HepG2 (cell line): Measurements from ENCODE around the gene TPSD1. TPM values are rescaled to one million over a fixed set of nuclear protein-coding genes. Genes with fewer than 3 reads are reported as not detected.

Source experiments
- ARID2 ChIP-seq: sonication (generic); formaldehyde crosslinking; IDR thresholded peaks from 2 replicates; pipeline ENCODE4 v1.8.1; 2022; ENCODE audit warnings: mild to moderate bottlenecking, missing genetic modification reagents, borderline replicate concordance
- FOXA1 ChIP-seq, 2 experiments: fragments of 450-650 bp in 1 of 2; sonication (generic) in 1 of 2; formaldehyde crosslinking in 1 of 2; IDR thresholded peaks; 2 replicates each; pipeline versions ENCODE4 v1.4.0 to v1.6.1; 2016 to 2020; ENCODE audit warnings: missing genetic modification reagents in 1 of 2
- KDM2A ChIP-seq: sonication (generic); formaldehyde crosslinking; IDR thresholded peaks from 2 replicates; pipeline ENCODE4 v1.4.0; 2020; ENCODE audit warnings: low read depth, missing genetic modification reagents, borderline replicate concordance
- KDM3A ChIP-seq: IDR thresholded peaks from 2 replicates; pipeline ENCODE4 v1.6.1; 2018; ENCODE audit warnings: low read depth, missing compliant biosample characterization
- KMT2A ChIP-seq: sonication (generic); formaldehyde crosslinking; IDR thresholded peaks from 2 replicates; pipeline ENCODE4 v1.4.0; 2020; ENCODE audit warnings: missing genetic modification reagents
- NFYB ChIP-seq: sonication (generic); formaldehyde crosslinking; IDR thresholded peaks from 2 replicates; pipeline ENCODE4 v1.4.0; 2020; ENCODE audit warnings: missing genetic modification reagents
- NR2C2 ChIP-seq: sonication (generic); formaldehyde crosslinking; IDR thresholded peaks from 2 replicates; pipeline ENCODE4 v1.4.0; 2020; ENCODE audit warnings: missing genetic modification reagents, mild to moderate bottlenecking, moderate library complexity, borderline replicate concordance
- SOX13 ChIP-seq, 3 experiments: fragments of 450-650 bp in 1 of 3; sonication (generic) in 1 of 3; formaldehyde crosslinking in 1 of 3; IDR thresholded peaks in 2 of 3; conservative IDR thresholded peaks in 1 of 3; 2 replicates each; pipeline versions ENCODE4 v1.5.0 to v1.6.1; 2016 to 2020; ENCODE audit warnings: antibody characterized with exemption in 1 of 3, mild to moderate bottlenecking in 1 of 3, missing compliant biosample characterization in 1 of 3, missing genetic modification reagents in 1 of 3, moderate library complexity in 1 of 3
- SP140L ChIP-seq: sonication (generic); formaldehyde crosslinking; IDR thresholded peaks from 2 replicates; pipeline ENCODE4 v1.4.0; 2020; ENCODE audit warnings: missing genetic modification reagents, borderline replicate concordance
- ZNF382 ChIP-seq: sonication (generic); formaldehyde crosslinking; IDR thresholded peaks from 2 replicates; pipeline ENCODE4 v1.5.0; 2020; ENCODE audit warnings: missing genetic modification reagents, mild to moderate bottlenecking, borderline replicate concordance
- ZNF484 ChIP-seq: sonication (generic); formaldehyde crosslinking; IDR thresholded peaks from 2 replicates; pipeline ENCODE4 v1.5.1; 2020; ENCODE audit warnings: mild to moderate bottlenecking, low read depth, missing genetic modification reagents, borderline replicate concordance
- ZNF543 ChIP-seq: sonication (generic); formaldehyde crosslinking; IDR thresholded peaks from 2 replicates; pipeline ENCODE4 v1.4.0; 2020; ENCODE audit warnings: mild to moderate bottlenecking, missing genetic modification reagents
- ZNF607 ChIP-seq: sonication (generic); formaldehyde crosslinking; IDR thresholded peaks from 2 replicates; pipeline ENCODE4 v1.5.1; 2020; ENCODE audit warnings: missing genetic modification reagents, mild to moderate bottlenecking, borderline replicate concordance
- ZNF790 ChIP-seq: sonication (generic); formaldehyde crosslinking; IDR thresholded peaks from 2 replicates; pipeline ENCODE4 v1.8.0; 2022; ENCODE audit warnings: missing genetic modification reagents, mild to moderate bottlenecking, borderline replicate concordance
- polyA plus RNA-seq, 8 experiments: library from polyadenylated mRNA; depleted of rRNA in 3 of 8; stranded (reverse) in 7 of 8; unstranded in 1 of 8; fragments of >200 nt; fragmentation: Illumina TruSeq in 4 of 8; extraction: Trizol in 4 of 8; gene quantifications; 2 replicates each; pipeline versions ENCODE4 v1.2.1 to v1.2.3, GENCODE V29; 2011 to 2016; ENCODE audit warnings: low read depth in 4 of 8, missing spikeins in 1 of 8, mixed read lengths in 1 of 8; ENCODE audit not compliant: insufficient read depth in 1 of 8
- total RNA-seq, 5 experiments: library from RNA; depleted of rRNA; stranded (reverse); fragments of >200 nt; fragmentation: Illumina TruSeq; extraction: Trizol; gene quantifications; 2 replicates each; pipeline ENCODE4 v1.2.3, GENCODE V29; 2016; ENCODE audit warnings: low read depth in 1 of 5
- TF ChIP-seq, protein P1 (sequence below), 2 experiments: sonication (generic) in 1 of 2; formaldehyde crosslinking in 1 of 2; IDR thresholded peaks; 2 replicates each; pipeline versions ENCODE4 v1.6.1 to v1.9.0; 2014 to 2022; ENCODE audit warnings: antibody characterized with exemption in 1 of 2, borderline replicate concordance in 1 of 2, inconsistent platforms in 1 of 2, low read depth in 1 of 2, missing genetic modification reagents in 1 of 2
- TF ChIP-seq, protein P2 (sequence below): sonication (generic); formaldehyde crosslinking; IDR thresholded peaks from 2 replicates; pipeline ENCODE4 v1.4.0; 2020; ENCODE audit warnings: missing genetic modification reagents, low read depth, mild to moderate bottlenecking, borderline replicate concordance
- TF ChIP-seq, protein P3 (sequence below): IDR thresholded peaks from 2 replicates; pipeline ENCODE4 v1.6.1; 2016; ENCODE audit warnings: missing genetic modification reagents, missing compliant biosample characterization

Gene TPSD1
- total and polyA plus RNA-seq, 2 of the 13 experiments (the other 11 are each of a cell fraction or from before 2014, with no cell fraction given), result not detected

DNA sequence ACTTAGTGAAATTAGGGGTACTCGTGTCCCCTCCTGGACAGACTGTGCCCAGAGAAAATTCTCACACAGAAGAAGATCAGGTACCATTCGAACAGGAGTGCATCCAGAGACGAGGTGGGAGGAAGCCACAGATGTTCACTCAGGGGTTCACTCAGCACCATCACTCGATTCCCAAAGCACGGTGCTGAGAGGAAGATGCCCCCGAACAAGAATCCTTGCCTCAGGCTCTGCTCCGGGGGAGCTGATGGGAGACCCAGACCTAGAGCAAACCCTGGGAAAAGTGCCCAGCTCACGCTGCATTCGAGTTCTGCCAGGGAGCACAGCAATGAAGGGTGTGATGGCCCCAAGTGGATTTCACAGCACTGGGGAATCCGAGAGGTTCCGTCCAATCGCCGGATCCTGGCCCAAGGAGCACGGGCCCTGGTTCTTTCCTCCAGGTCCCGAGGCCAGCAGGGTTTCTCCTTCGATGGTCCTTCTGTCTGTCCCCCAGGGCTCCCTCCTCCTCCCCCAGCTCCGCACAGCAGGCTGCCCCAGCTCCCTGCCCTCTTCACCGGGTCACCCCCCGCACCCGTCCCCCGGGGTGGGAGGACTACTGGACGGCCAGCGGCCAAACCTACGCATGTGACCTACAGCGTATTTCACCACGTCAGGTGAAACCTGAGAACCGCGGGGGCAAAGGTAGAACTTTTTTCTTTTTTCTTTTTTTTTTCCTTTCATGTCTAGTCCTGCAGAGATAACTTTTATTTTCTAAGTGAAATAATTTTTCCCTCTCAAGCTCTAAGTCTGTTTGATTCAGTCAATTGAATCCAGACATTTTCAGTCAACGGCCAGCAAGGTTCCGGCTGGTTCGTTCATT is 43.4 kb downstream of the TPSD1 start (continued):
- TF ChIP-seq, protein P1, sequence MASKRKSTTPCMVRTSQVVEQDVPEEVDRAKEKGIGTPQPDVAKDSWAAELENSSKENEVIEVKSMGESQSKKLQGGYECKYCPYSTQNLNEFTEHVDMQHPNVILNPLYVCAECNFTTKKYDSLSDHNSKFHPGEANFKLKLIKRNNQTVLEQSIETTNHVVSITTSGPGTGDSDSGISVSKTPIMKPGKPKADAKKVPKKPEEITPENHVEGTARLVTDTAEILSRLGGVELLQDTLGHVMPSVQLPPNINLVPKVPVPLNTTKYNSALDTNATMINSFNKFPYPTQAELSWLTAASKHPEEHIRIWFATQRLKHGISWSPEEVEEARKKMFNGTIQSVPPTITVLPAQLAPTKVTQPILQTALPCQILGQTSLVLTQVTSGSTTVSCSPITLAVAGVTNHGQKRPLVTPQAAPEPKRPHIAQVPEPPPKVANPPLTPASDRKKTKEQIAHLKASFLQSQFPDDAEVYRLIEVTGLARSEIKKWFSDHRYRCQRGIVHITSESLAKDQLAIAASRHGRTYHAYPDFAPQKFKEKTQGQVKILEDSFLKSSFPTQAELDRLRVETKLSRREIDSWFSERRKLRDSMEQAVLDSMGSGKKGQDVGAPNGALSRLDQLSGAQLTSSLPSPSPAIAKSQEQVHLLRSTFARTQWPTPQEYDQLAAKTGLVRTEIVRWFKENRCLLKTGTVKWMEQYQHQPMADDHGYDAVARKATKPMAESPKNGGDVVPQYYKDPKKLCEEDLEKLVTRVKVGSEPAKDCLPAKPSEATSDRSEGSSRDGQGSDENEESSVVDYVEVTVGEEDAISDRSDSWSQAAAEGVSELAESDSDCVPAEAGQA (IDR thresholded peaks at IDR 0.05; ENCODE audit: low read depth), result no peak
- TF ChIP-seq, protein P1 (CRISPR knock-in tag; IDR thresholded peaks at IDR 0.05; ENCODE audit: borderline replicate concordance), result no peak
- no peak for TF ChIP-seq ZNF543 (CRISPR knock-in tag)
- no peak for TF ChIP-seq FOXA1 (IDR thresholded peaks at IDR 0.05)
- no peak for TF ChIP-seq FOXA1 (CRISPR knock-in tag; IDR thresholded peaks at IDR 0.05)
- TF ChIP-seq NR2C2 (CRISPR knock-in tag), result peak; percentile 71
- 0 out of 2 replicates have a peak, but pooled peaks have one; percentile 16 for TF ChIP-seq NFYB (CRISPR knock-in tag)
- no peak for TF ChIP-seq ZNF607 (CRISPR knock-in tag)
- peak; percentile 22; the same call in 1 of the 2 replicates for TF ChIP-seq KDM2A (CRISPR knock-in tag)
- TF ChIP-seq ZNF790 (CRISPR knock-in tag), result no peak
- no peak for TF ChIP-seq KDM3A (CRISPR knock-in tag)
- no peak for TF ChIP-seq ZNF484 (CRISPR knock-in tag)
- no peak for TF ChIP-seq SOX13 (IDR thresholded peaks at IDR 0.05)
- TF ChIP-seq SOX13 (CRISPR knock-in tag; conservative IDR thresholded peaks at IDR 0.05 in 1 of 2, IDR thresholded peaks at IDR 0.05 in 1 of 2), result 0 out of 4 replicates have a peak, but pooled peaks of 1 of the 2 experiments have one; percentile 4
- TF ChIP-seq, protein P2, sequence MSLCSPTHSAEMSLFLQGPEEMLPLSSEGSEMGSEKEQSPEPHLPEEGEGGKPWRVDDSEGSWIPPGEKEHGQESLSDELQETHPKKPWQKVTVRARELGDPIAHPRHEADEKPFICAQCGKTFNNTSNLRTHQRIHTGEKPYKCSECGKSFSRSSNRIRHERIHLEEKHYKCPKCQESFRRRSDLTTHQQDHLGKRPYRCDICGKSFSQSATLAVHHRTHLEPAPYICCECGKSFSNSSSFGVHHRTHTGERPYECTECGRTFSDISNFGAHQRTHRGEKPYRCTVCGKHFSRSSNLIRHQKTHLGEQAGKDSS (CRISPR knock-in tag), result 0 out of 2 replicates have a peak, but pooled peaks have one; percentile 42
- TF ChIP-seq SP140L (CRISPR knock-in tag), result no peak
- TF ChIP-seq KMT2A, result no peak
- TF ChIP-seq, protein P3, sequence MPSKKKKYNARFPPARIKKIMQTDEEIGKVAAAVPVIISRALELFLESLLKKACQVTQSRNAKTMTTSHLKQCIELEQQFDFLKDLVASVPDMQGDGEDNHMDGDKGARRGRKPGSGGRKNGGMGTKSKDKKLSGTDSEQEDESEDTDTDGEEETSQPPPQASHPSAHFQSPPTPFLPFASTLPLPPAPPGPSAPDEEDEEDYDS, result peak; percentile 74
- no peak for TF ChIP-seq ZNF382
- TF ChIP-seq ARID2 (CRISPR knock-in tag), result no peak
